Measurements from ENCODE around the gene CENPV.
"Not testable (repeated sequence)": the region's sequence is repeated elsewhere in the genome, so short reads cannot be mapped to it uniquely, and the experiment has no call there.

Gene CENPV

DNA sequence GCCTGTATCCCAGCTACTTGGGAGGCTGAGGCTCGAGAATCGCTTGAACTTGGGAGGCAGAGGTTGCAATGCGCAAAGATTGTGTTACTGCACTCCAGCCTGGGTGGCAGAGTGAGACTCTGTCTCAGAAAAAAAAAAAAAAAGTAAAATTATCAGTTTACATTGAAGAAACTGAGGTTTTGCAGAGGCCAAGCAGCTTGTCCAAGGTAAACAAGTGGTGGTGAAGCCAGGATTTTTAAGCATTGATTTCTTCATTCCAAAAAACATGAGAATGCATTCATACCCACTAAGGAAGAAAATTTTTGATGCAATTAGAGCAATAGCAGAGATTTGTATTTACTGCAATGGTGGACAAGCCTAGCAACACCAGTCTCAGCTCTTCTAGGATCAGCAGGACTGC lies 52.7 kb downstream of the CENPV start:
- no peaks in the 10 kb centered on the region for H3K36me3 ChIP-seq (ENCODE audit: insufficient read depth, low read length)

GRCh38 chr17:16298140-16298662 lies 55.1 kb downstream of the CENPV start:
- H3K4me1 ChIP-seq (ENCODE audit: insufficient read depth, low read length, poor library complexity, severe bottlenecking): peaks cover 38% of the 10 kb centered on the region
- peaks cover 3% of the 10 kb centered on the region for H3F3A ChIP-seq (ENCODE audit: low read depth)
- H3K9me3 ChIP-seq (ENCODE audit: insufficient read depth, low read depth, low read length): no peaks in the 10 kb centered on the region
- H3K27me3 ChIP-seq (ENCODE audit: insufficient read depth, low read length, poor library complexity, severe bottlenecking): no peaks in the 10 kb centered on the region
- H2AFZ ChIP-seq (ENCODE audit: low read length): no peak overlapping the region
- H4K20me1 ChIP-seq (ENCODE audit: insufficient read depth, low read length, poor library complexity, severe bottlenecking): no peaks in the 10 kb centered on the region
- peak overlapping the region; percentile 41 for H3K9ac ChIP-seq (ENCODE audit: low read depth, low read length, poor library complexity, severe bottlenecking)
- TF ChIP-seq EZH2phosphoT487 (IDR thresholded peaks at IDR 0.05; ENCODE audit: borderline replicate concordance): no peak
- TF ChIP-seq CTCF (conservative IDR thresholded peaks at IDR 0.05; ENCODE audit: low read length): no peak
- no peaks in the 10 kb centered on the region for H3K79me2 ChIP-seq (ENCODE audit: insufficient read depth, low read length)
- peak overlapping the region; percentile 62 for H3K4me2 ChIP-seq (ENCODE audit: low read depth, low read length, poor library complexity, severe bottlenecking)
- H3K4me3 ChIP-seq (ENCODE audit: low read length, poor library complexity, severe bottlenecking): no peak overlapping the region
- no peaks in the 10 kb centered on the region for H3K36me3 ChIP-seq (ENCODE audit: insufficient read depth, low read length)
- no peaks in the 10 kb centered on the region for H3K9me2 ChIP-seq (replicated peaks; ENCODE audit: low read depth, low read length)

More for the DNA sequence above, 52.7 kb downstream of the CENPV start:
- Histone ChIP-seq H3K4me1 (ENCODE audit: insufficient read depth, low read length, poor library complexity, severe bottlenecking) (peaks cover 47% of the 10 kb centered on the region), H3K9ac (ENCODE audit: low read depth, low read length, poor library complexity, severe bottlenecking) (no peak overlapping the region), H3K9me2 (replicated peaks; ENCODE audit: low read depth, low read length) (no peaks in the 10 kb centered on the region), H3F3A (ENCODE audit: low read depth) (peaks cover 3% of the 10 kb centered on the region), H3K9me3 (ENCODE audit: insufficient read depth, low read depth, low read length) (no peaks in the 10 kb centered on the region), H4K20me1 (ENCODE audit: insufficient read depth, low read length, poor library complexity, severe bottlenecking) (no peaks in the 10 kb centered on the region), H3K27me3 (ENCODE audit: insufficient read depth, low read length, poor library complexity, severe bottlenecking) (no peaks in the 10 kb centered on the region), H3K4me3 (ENCODE audit: low read length, poor library complexity, severe bottlenecking) (no peak overlapping the region), H2AFZ (ENCODE audit: low read length) (no peak overlapping the region), H3K79me2 (ENCODE audit: insufficient read depth, low read length) (no peaks in the 10 kb centered on the region), H3K4me2 (ENCODE audit: low read depth, low read length, poor library complexity, severe bottlenecking) (no peak overlapping the region)
- TF ChIP-seq CTCF (conservative IDR thresholded peaks at IDR 0.05; ENCODE audit: low read length) (no peak), EZH2phosphoT487 (IDR thresholded peaks at IDR 0.05; ENCODE audit: borderline replicate concordance) (no peak)

DNA sequence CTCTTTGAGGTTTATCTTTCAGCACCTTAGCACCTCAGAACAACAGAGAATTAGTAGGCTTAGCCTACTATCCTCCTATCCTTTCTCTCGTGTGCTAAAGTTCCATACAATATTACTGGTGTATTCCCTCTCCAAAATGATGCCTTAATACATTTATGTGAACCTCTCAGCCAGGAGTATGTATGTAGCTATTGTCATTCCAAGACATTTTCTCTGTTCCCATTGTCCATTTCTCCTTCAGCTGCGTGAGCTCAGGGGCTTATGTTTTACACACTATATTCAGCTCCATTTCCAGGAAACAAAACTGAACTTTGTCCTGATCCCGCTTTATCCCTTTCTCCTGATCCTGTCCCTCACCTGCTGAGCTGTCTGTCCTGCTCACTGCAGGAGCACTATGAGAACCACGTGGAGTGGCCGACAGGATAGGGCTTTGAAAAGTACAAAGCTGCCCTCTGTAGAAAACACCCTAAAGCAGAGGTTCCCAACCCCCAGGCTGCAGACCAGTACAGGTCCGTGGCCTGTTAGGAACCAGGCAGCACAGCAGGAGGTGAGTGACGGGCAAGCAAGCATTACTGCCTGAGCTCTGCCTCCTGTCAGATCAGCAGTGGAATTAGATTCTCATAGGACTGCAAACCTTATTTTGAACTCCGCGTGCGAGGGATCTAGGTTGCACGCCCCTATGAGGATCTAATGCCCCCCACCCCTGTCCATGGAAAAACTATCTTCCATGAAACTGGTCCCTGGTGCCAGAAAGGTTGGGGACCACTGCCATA lies 55.7 kb downstream of the CENPV start:
- Histone ChIP-seq H3K9me3 (ENCODE audit: insufficient read depth, low read depth, low read length) (no peaks in the 10 kb centered on the region), H3K4me1 (ENCODE audit: insufficient read depth, low read length, poor library complexity, severe bottlenecking) (peaks cover 38% of the 10 kb centered on the region), H3K79me2 (ENCODE audit: insufficient read depth, low read length) (no peaks in the 10 kb centered on the region), H3K9me2 (replicated peaks; ENCODE audit: low read depth, low read length) (no peaks in the 10 kb centered on the region), H3F3A (ENCODE audit: low read depth) (peaks cover 3% of the 10 kb centered on the region), H3K9ac (ENCODE audit: low read depth, low read length, poor library complexity, severe bottlenecking) (peak overlapping the region; percentile 23), H3K4me2 (ENCODE audit: low read depth, low read length, poor library complexity, severe bottlenecking) (peak overlapping the region; percentile 62), H3K27me3 (ENCODE audit: insufficient read depth, low read length, poor library complexity, severe bottlenecking) (no peaks in the 10 kb centered on the region), H2AFZ (ENCODE audit: low read length) (no peak overlapping the region), H3K36me3 (ENCODE audit: insufficient read depth, low read length) (no peaks in the 10 kb centered on the region), H4K20me1 (ENCODE audit: insufficient read depth, low read length, poor library complexity, severe bottlenecking) (no peaks in the 10 kb centered on the region), H3K4me3 (ENCODE audit: low read length, poor library complexity, severe bottlenecking) (no peak overlapping the region)
- TF ChIP-seq EZH2phosphoT487 (IDR thresholded peaks at IDR 0.05; ENCODE audit: borderline replicate concordance) (no peak), CTCF (conservative IDR thresholded peaks at IDR 0.05; ENCODE audit: low read length) (no peak)

- H3K9ac ChIP-seq (ENCODE audit: low read depth, low read length, poor library complexity, severe bottlenecking); H2AFZ ChIP-seq (ENCODE audit: low read length); H3K36me3 ChIP-seq (ENCODE audit: insufficient read depth, low read length); H3F3A ChIP-seq (ENCODE audit: low read depth); H4K20me1 ChIP-seq (ENCODE audit: insufficient read depth, low read length, poor library complexity, severe bottlenecking); H3K27me3 ChIP-seq (ENCODE audit: insufficient read depth, low read length, poor library complexity, severe bottlenecking); H3K9me2 ChIP-seq (replicated peaks; ENCODE audit: low read depth, low read length); H3K79me2 ChIP-seq (ENCODE audit: insufficient read depth, low read length); H3K4me3 ChIP-seq (ENCODE audit: low read length, poor library complexity, severe bottlenecking); H3K4me2 ChIP-seq (ENCODE audit: low read depth, low read length, poor library complexity, severe bottlenecking); H3K9me3 ChIP-seq (ENCODE audit: insufficient read depth, low read depth, low read length): not testable (repeated sequence)
- H3K4me1 ChIP-seq (ENCODE audit: insufficient read depth, low read length, poor library complexity, severe bottlenecking): peaks cover 42% of the 10 kb centered on the region
Measured at GRCh38 chr17:16296072-16296471, 57.2 kb downstream of the CENPV start.
